HepG2 (cell line): Measurements from ENCODE around the gene TXNDC9. TPM values are rescaled to one million over a fixed set of nuclear protein-coding genes. Genes with fewer than 3 reads are reported as not detected.

Experiments
- ATAC-seq: fragments of 200-7000 bp; cut with Tn5 transposase; 3 replicates; pipeline ENCODE4 v1.9.1; 2020; ENCODE audit warnings: mild to moderate bottlenecking, moderate library complexity
- Bru-seq: library from RNA; stranded (reverse); fragments of 400-500 nt; gene quantifications from one replicate; lab custom pipeline; 2021; lab: Mats Ljungman, UMichigan
- BruChase-seq, 2 experiments: library from RNA; stranded (reverse); fragments of 400-500 nt; gene quantifications; one replicate each; lab custom pipeline; 2021; lab: Mats Ljungman, UMichigan
- BruUV-seq: library from RNA; stranded (reverse); fragments of 400-500 nt; replicated peaks from 2 replicates; lab custom pipeline; 2021; lab: Mats Ljungman, UMichigan
- CTCF ChIA-PET: fragments of 300-600 bp; formaldehyde crosslinking; extraction: SDS; loops from one replicate; lab custom pipeline; 2021; ENCODE audit warnings: low total read pairs, inconsistent platforms, low intra/inter-chr PET ratio; lab: Yijun Ruan, JAX
- POLR2A ChIA-PET: fragments of 350-600 bp; sonication (Branson Sonifier 250); formaldehyde crosslinking; loops from one replicate; lab custom pipeline; 2020; ENCODE audit warnings: antibody characterized with exemption, inconsistent platforms; lab: Yijun Ruan, JAX
- DNase-seq: peaks from one replicate; pipeline ENCODE4 v3.0.0-alpha.2; 2015; ENCODE audit warnings: low spot score
- FAIRE-seq: peaks from 3 replicates; lab custom pipeline; 2011; peaks lifted over from hg19 to GRCh38; lab: Jason Lieb, UNC
- H2AFZ ChIP-seq: one replicate; pipeline ENCODE4 v1.6.1; 2011; ENCODE audit warnings: low read length, inconsistent platforms
- H3K27ac ChIP-seq: fragments of 300-600 bp; 3 replicates; pipeline ENCODE4 v1.8.0; 2011; ENCODE audit warnings: mixed run types, mild to moderate bottlenecking, mixed read lengths, low read length, inconsistent platforms; ENCODE audit not compliant: insufficient read depth; ENCODE audit errors: extremely low read length
- H3K27me3 ChIP-seq, 2 experiments: fragments of 200-600 bp in 1 of 2; 2 replicates in 1 of 2; 3 replicates in 1 of 2; pipeline versions ENCODE4 v1.6.0 to v1.8.0; 2011; ENCODE audit warnings: low read length in 2 of 2, mild to moderate bottlenecking in 2 of 2, moderate library complexity in 2 of 2, inconsistent platforms in 1 of 2; ENCODE audit not compliant: insufficient read depth in 2 of 2, control insufficient read depth in 1 of 2
- H3K36me3 ChIP-seq, 2 experiments: fragments of 200-600 bp in 1 of 2; replicated peaks in 1 of 2; 2 replicates in 1 of 2; 3 replicates in 1 of 2; pipeline versions ENCODE4 v1.5.1 to v1.8.0; 2011; ENCODE audit warnings: low read length in 2 of 2, inconsistent platforms in 1 of 2; ENCODE audit not compliant: insufficient read depth in 2 of 2, control insufficient read depth in 1 of 2
- H3K4me1 ChIP-seq: 2 replicates; pipeline ENCODE4 v1.5.1; 2012; ENCODE audit warnings: low read length, inconsistent platforms; ENCODE audit not compliant: insufficient read depth
- H3K4me2 ChIP-seq: 2 replicates; pipeline ENCODE4 v1.6.0; 2011; ENCODE audit warnings: low read depth, low read length, inconsistent platforms
- H3K4me3 ChIP-seq, 3 experiments: fragments of 200-600 bp in 1 of 3; sonication (generic), shearing (Covaris generic) in 1 of 3; replicated peaks in 1 of 3; 2 replicates each; pipeline ENCODE4 v1.5.1; 2011 to 2016; ENCODE audit warnings: low read length in 3 of 3, inconsistent platforms in 2 of 3, low read depth in 2 of 3, mild to moderate bottlenecking in 2 of 3, control low read depth in 1 of 3, mixed read lengths in 1 of 3; ENCODE audit not compliant: insufficient read depth in 1 of 3
- H3K79me2 ChIP-seq: one replicate; pipeline ENCODE4 v1.6.1; 2011; ENCODE audit warnings: low read length, inconsistent platforms; ENCODE audit not compliant: insufficient read depth
- H3K9ac ChIP-seq: 2 replicates; pipeline ENCODE4 v1.6.0; 2011; ENCODE audit warnings: mild to moderate bottlenecking, low read depth, low read length, inconsistent platforms; ENCODE audit not compliant: insufficient read depth
- H3K9me3 ChIP-seq: 2 replicates; pipeline ENCODE4 v1.5.1; 2012; ENCODE audit warnings: mild to moderate bottlenecking, low read length
- H4K20me1 ChIP-seq: 2 replicates; pipeline ENCODE4 v1.6.0; 2011; ENCODE audit warnings: inconsistent platforms, mild to moderate bottlenecking, low read length, moderate library complexity; ENCODE audit not compliant: insufficient read depth
- CCDC6 ChIP-seq: sonication (generic); formaldehyde crosslinking; IDR thresholded peaks from 2 replicates; pipeline ENCODE4 v1.8.1; 2022; ENCODE audit warnings: mild to moderate bottlenecking, missing genetic modification reagents, moderate library complexity
- EZH2 ChIP-seq: conservative IDR thresholded peaks from 2 replicates; pipeline ENCODE4 v1.6.1; 2012; ENCODE audit warnings: mild to moderate bottlenecking, low read depth, low read length, moderate library complexity
- MXD4 ChIP-seq: IDR thresholded peaks from 2 replicates; pipeline ENCODE4 v1.6.1; 2016; ENCODE audit warnings: mild to moderate bottlenecking, missing biosample characterization, missing genetic modification reagents
- NFATC3 ChIP-seq: sonication (generic); formaldehyde crosslinking; IDR thresholded peaks from 2 replicates; pipeline ENCODE4 v1.5.1; 2020; ENCODE audit warnings: mild to moderate bottlenecking, missing genetic modification reagents
- RXRA ChIP-seq: sonication (generic); formaldehyde crosslinking; IDR thresholded peaks from 2 replicates; pipeline ENCODE4 v1.5.1; 2020; ENCODE audit warnings: missing genetic modification reagents
- ZNF260 ChIP-seq: sonication (generic); formaldehyde crosslinking; IDR thresholded peaks from 2 replicates; pipeline ENCODE4 v1.4.0; 2020; ENCODE audit warnings: missing genetic modification reagents, low read depth, mild to moderate bottlenecking, borderline replicate concordance
- WGBS: methylation state at CpG from one replicate; pipeline ENCODE4 v1.1.6; 2017; ENCODE audit warnings: low lambda C conversion rate; 5-methylcytosine and 5-hydroxymethylcytosine counted together
- in situ Hi-C: cut with HindIII; loops from 2 replicates; pipeline ENCODE4 v1.10.0; 2017; ENCODE audit warnings: low pct_unique_long_range_greater_than_20kb; ENCODE audit not compliant: extremely low pct_ligation_motif_present
- intact Hi-C: fragments of 100-400 bp; cut with micrococcal nuclease; formaldehyde crosslinking; loops from one replicate; pipeline ENCODE4 v1.10.0; 2022; ENCODE audit not compliant: unreplicated experiment
- long read RNA-seq, 2 experiments: library from RNA in 1 of 2; library from polyadenylated mRNA in 1 of 2; stranded (forward) in 1 of 2; unstranded in 1 of 2; transcript quantifications; one replicate each; pipeline ENCODE4 v2.0.0, GENCODE V29; 2019 to 2022
- polyA minus RNA-seq, 3 experiments: library from RNA; depleted of rRNA, polyadenylated mRNA; stranded (reverse); fragments of >200 nt; gene quantifications; 2 replicates each; pipeline ENCODE4 v1.2.3, GENCODE V29; 2011; ENCODE audit warnings: low replicate concordance in 1 of 3
- polyA plus RNA-seq, 8 experiments: library from polyadenylated mRNA; depleted of rRNA in 3 of 8; stranded (reverse) in 7 of 8; unstranded in 1 of 8; fragments of >200 nt; fragmentation: Illumina TruSeq in 4 of 8; extraction: Trizol in 4 of 8; gene quantifications; 2 replicates each; pipeline versions ENCODE4 v1.2.1 to v1.2.3, GENCODE V29; 2011 to 2016; ENCODE audit warnings: low read depth in 4 of 8, missing spikeins in 1 of 8, mixed read lengths in 1 of 8; ENCODE audit not compliant: insufficient read depth in 1 of 8
- total RNA-seq, 5 experiments: library from RNA; depleted of rRNA; stranded (reverse); fragments of >200 nt; fragmentation: Illumina TruSeq; extraction: Trizol; gene quantifications; 2 replicates each; pipeline ENCODE4 v1.2.3, GENCODE V29; 2016; ENCODE audit warnings: low read depth in 1 of 5
- TF ChIP-seq, protein P1 (sequence below): IDR thresholded peaks from 2 replicates; pipeline ENCODE4 v1.6.1; 2016; ENCODE audit warnings: missing compliant biosample characterization, missing genetic modification reagents, borderline replicate concordance
- TF ChIP-seq, protein P2 (sequence below): sonication (generic); formaldehyde crosslinking; conservative IDR thresholded peaks from 2 replicates; pipeline ENCODE4 v1.4.0; 2020; ENCODE audit warnings: missing genetic modification reagents
- TF ChIP-seq, protein P3 (sequence below): IDR thresholded peaks from 2 replicates; pipeline ENCODE4 v1.6.1; 2012; ENCODE audit warnings: low read length, improper control_type of control experiment

Gene TXNDC9, protein sequence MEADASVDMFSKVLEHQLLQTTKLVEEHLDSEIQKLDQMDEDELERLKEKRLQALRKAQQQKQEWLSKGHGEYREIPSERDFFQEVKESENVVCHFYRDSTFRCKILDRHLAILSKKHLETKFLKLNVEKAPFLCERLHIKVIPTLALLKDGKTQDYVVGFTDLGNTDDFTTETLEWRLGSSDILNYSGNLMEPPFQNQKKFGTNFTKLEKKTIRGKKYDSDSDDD
- total RNA-seq (2016; rRNA removed; fragmentation: Illumina TruSeq; extraction: Trizol) (94.6 and 149 TPM in 2 replicates), polyA plus RNA-seq (2011; rRNA removed) (25.9 and 35.2 TPM in 2 replicates), polyA minus RNA-seq (2011; rRNA and poly(A)+ RNA removed; ENCODE audit: low replicate concordance) (13.1 and 19.5 TPM in 2 replicates), Bru-seq, nascent RNA (percentile 86 among the genes with signal in this experiment), BruChase-seq, experiment 1, labeled RNA remaining after a 6-hour chase (percentile 82 among the genes with signal in this experiment), BruChase-seq, experiment 2, labeled RNA remaining after a 2-hour chase (percentile 82 among the genes with signal in this experiment)
- 23.0 and 25.3 TPM in 2 replicates for total RNA-seq (2016; cell fraction: cytosol; rRNA removed; fragmentation: Illumina TruSeq; extraction: Trizol; ENCODE audit: low read depth)
- total RNA-seq (2016; cell fraction: insoluble cytoplasmic fraction; rRNA removed; fragmentation: Illumina TruSeq; extraction: Trizol), result 84.4 and 162 TPM in 2 replicates
- total RNA-seq (2016; cell fraction: membrane; rRNA removed; fragmentation: Illumina TruSeq; extraction: Trizol), result 30.4 and 30.6 TPM in 2 replicates
- total RNA-seq (2016; cell fraction: nucleus; rRNA removed; fragmentation: Illumina TruSeq; extraction: Trizol), result 42.3 and 42.7 TPM in 2 replicates
- polyA plus RNA-seq (2011; cell fraction: cytosol; rRNA removed), result 16.4 and 18.1 TPM in 2 replicates
- polyA plus RNA-seq (2011; cell fraction: nucleus; rRNA removed), result 14.9 and 16.5 TPM in 2 replicates
- 33.6 and 35.4 TPM in 2 replicates for polyA plus RNA-seq (2012)
- polyA plus RNA-seq (2016; cell fraction: cytosol; fragmentation: Illumina TruSeq; extraction: Trizol; ENCODE audit: low read depth), result 12.7 and 13.2 TPM in 2 replicates
- polyA plus RNA-seq (2016; cell fraction: insoluble cytoplasmic fraction; fragmentation: Illumina TruSeq; extraction: Trizol; ENCODE audit: low read depth), result 128 and 141 TPM in 2 replicates
- 18.2 and 18.4 TPM in 2 replicates for polyA plus RNA-seq (2016; cell fraction: membrane; fragmentation: Illumina TruSeq; extraction: Trizol; ENCODE audit: low read depth)
- 44.6 and 49.5 TPM in 2 replicates for polyA plus RNA-seq (2016; cell fraction: nucleus; fragmentation: Illumina TruSeq; extraction: Trizol; ENCODE audit: insufficient read depth, low read depth)
- 17.4 and 18.8 TPM in 2 replicates for polyA minus RNA-seq (2011; cell fraction: cytosol; rRNA and poly(A)+ RNA removed)
- 50.1 and 65.8 TPM in 2 replicates for polyA minus RNA-seq (2011; cell fraction: nucleus; rRNA and poly(A)+ RNA removed)
- long read RNA-seq, experiment 1, transcript TXNDC9-202 (4 exons, 1,111 nt), result minor isoform, 5 of 127 reads
- long read RNA-seq, experiment 1, transcript TXNDC9-201 (5 exons, 1,637 nt), result major isoform, 117 of 127 reads
- long read RNA-seq, experiment 1, partial matches to known transcripts, result 3 of 127 reads
- long read RNA-seq, experiment 1, other reads (novel, unspliced or antisense), result 2 of 127 reads
- long read RNA-seq, experiment 2, transcript TXNDC9-201 (5 exons, 1,637 nt), result major isoform, 66 of 111 reads
- long read RNA-seq, experiment 2, partial matches to known transcripts, result 6 of 111 reads
- long read RNA-seq, experiment 2, other reads (novel, unspliced or antisense), result 37 of 111 reads

DNA sequence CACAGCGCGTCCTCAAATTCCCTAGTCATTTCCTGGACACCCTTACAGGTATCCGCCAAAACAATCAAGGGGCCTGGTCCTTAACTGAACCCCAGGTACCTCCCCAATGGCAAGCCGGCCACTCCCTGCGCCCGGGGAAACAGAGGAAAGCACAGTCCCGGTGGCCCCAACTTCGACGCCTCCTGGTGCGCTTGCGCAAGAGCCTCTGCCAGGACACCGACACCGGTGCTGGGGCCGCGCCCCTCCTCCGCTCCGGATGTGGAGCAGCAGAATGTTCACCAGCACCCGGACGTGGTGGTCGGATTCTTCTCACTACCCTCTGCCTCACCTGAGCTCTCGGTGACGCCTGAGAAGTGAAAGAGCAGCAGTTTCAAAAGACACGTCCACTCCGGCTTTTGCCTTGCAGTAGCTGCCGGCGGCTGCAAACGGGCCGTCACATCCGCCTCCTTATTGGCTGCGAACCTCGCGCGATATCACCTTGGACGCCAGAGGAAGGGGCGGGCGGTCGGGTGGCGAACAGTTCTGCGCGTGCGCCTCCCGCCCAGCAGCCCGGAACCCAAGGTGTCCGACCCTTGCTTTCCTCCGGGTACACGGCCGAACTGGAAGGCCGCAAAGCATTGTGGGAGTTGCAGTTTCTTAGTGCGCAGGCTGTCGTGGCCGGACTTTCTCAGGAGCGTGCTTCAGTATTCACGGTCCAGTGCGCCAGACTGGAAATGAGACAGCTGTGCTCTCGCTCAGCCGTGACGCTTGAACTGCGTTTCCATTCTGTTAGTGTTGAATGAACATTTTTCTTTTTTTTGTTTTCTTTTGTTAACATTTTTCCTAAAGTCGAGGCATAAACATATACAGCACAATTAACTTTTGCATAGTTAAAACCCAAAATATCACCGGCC, at the start of gene TXNDC9:
TSS of gene TXNDC9 (minus strand) at position 423 of the 893 bp plus-strand sequence. CDS start 3,123 bp downstream, outside the sequence.
- Histone ChIP-seq H3K27ac (peak within 1 kb of the TSS; percentile 88), H3K4me2 (peak within 1 kb of the TSS; percentile 96), H3K79me2 (peaks cover 74% of the 10 kb centered on the region), H3K4me1 (peaks cover 52% of the 10 kb centered on the region), H2AFZ (peak within 1 kb of the TSS; percentile 98), H3K4me3 (peak within 1 kb of the TSS; percentile 88 to 98 (median 94)), H3K36me3 (peaks cover 5 to 19% of the 10 kb centered on the region in 2 experiments; a peak in 3 of 5 replicates), H4K20me1 (peaks cover 21% of the 10 kb centered on the region), H3K9ac (peak within 1 kb of the TSS; percentile 95), H3K27me3 (no peaks in the 10 kb centered on the region; a peak in 1 of 5 replicates), H3K9me3 (no peaks in the 10 kb centered on the region)
- no TSS peak for BruUV-seq
- peak; percentile 82 for ATAC-seq
- ChIA-PET CTCF (no interaction called here), POLR2A (interaction anchor here (0.6 to 4.2 kb wide), 19 partner anchors 12 to 606 kb away, joined by 3 to 103 read pairs (median 5); partner anchors contain the start of genes C2orf15, LIPT1, MITD1 and MRPL30)
- WGBS, result 2% methylated on average over 40 of the region's 60 CpGs
- in situ Hi-C loops, result loop anchor here (5.0 kb wide), 1 partner anchor 154 kb away; the partner anchor contains the start of genes MITD1 and MRPL30
- DNase-seq, result peak; percentile 100
- intact Hi-C loops, result loop anchor here (1.0 to 5.0 kb wide), 4 partner anchors 36 to 729 kb away; partner anchors contain the start of genes C2orf15, COA5, MITD1 and MRPL30
- peak; percentile 76 for FAIRE-seq
- no peak for TF ChIP-seq ZNF260 (CRISPR knock-in tag)
- TF ChIP-seq, protein P1, sequence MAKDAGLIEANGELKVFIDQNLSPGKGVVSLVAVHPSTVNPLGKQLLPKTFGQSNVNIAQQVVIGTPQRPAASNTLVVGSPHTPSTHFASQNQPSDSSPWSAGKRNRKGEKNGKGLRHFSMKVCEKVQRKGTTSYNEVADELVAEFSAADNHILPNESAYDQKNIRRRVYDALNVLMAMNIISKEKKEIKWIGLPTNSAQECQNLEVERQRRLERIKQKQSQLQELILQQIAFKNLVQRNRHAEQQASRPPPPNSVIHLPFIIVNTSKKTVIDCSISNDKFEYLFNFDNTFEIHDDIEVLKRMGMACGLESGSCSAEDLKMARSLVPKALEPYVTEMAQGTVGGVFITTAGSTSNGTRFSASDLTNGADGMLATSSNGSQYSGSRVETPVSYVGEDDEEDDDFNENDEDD (CRISPR knock-in tag), result peak; percentile 89
- TF ChIP-seq CCDC6 (CRISPR knock-in tag), result no peak; the same call in 1 of the 2 replicates
- TF ChIP-seq, protein P2, sequence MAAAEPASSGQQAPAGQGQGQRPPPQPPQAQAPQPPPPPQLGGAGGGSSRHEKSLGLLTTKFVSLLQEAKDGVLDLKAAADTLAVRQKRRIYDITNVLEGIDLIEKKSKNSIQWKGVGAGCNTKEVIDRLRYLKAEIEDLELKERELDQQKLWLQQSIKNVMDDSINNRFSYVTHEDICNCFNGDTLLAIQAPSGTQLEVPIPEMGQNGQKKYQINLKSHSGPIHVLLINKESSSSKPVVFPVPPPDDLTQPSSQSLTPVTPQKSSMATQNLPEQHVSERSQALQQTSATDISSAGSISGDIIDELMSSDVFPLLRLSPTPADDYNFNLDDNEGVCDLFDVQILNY (CRISPR knock-in tag), result no peak
- TF ChIP-seq MXD4 (CRISPR knock-in tag), result 0 out of 2 replicates have a peak, but pooled peaks have one; percentile 82
- TF ChIP-seq, protein P3, sequence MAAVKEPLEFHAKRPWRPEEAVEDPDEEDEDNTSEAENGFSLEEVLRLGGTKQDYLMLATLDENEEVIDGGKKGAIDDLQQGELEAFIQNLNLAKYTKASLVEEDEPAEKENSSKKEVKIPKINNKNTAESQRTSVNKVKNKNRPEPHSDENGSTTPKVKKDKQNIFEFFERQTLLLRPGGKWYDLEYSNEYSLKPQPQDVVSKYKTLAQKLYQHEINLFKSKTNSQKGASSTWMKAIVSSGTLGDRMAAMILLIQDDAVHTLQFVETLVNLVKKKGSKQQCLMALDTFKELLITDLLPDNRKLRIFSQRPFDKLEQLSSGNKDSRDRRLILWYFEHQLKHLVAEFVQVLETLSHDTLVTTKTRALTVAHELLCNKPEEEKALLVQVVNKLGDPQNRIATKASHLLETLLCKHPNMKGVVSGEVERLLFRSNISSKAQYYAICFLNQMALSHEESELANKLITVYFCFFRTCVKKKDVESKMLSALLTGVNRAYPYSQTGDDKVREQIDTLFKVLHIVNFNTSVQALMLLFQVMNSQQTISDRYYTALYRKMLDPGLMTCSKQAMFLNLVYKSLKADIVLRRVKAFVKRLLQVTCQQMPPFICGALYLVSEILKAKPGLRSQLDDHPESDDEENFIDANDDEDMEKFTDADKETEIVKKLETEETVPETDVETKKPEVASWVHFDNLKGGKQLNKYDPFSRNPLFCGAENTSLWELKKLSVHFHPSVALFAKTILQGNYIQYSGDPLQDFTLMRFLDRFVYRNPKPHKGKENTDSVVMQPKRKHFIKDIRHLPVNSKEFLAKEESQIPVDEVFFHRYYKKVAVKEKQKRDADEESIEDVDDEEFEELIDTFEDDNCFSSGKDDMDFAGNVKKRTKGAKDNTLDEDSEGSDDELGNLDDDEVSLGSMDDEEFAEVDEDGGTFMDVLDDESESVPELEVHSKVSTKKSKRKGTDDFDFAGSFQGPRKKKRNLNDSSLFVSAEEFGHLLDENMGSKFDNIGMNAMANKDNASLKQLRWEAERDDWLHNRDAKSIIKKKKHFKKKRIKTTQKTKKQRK, result no peak
- TF ChIP-seq NFATC3 (CRISPR knock-in tag), result peak; percentile 69
- TF ChIP-seq EZH2, result no peak
- peak; percentile 81 for TF ChIP-seq RXRA
